Heart right ventricle (tissue), 16 donors: Measurements from ENCODE around the gene GFER. TPM values are rescaled to one million over a fixed set of nuclear protein-coding genes. Genes with fewer than 3 reads are reported as not detected.

Experiments used
- ATAC-seq, 8 donors: fragments of 200-7000 bp; cut with Tn5 transposase; one replicate each; pipeline ENCODE4 v1.9.1; 2020; ENCODE audit warnings: mild to moderate bottlenecking in 8 of 8, moderate library complexity in 8 of 8, moderate number of reproducible peaks in 1 of 8
- DNase-seq, 2 donors: peaks; one replicate each; pipeline ENCODE4 v3.0.0-alpha.2; 2020
- H3K27ac ChIP-seq, 10 donors: fragments of 200-600 bp; sonication (generic) in 2 of 10; one replicate each; pipeline versions ENCODE4 v1.5.0 to v1.8.0; 2020 to 2022; ENCODE audit warnings: mild to moderate bottlenecking in 3 of 10
- H3K27me3 ChIP-seq, 7 donors: fragments of 200-600 bp; one replicate each; pipeline ENCODE4 v1.8.0; 2021 to 2022; ENCODE audit warnings: mild to moderate bottlenecking in 2 of 7
- H3K36me3 ChIP-seq, 9 donors: fragments of 200-600 bp; sonication (generic) in 1 of 9; one replicate each; pipeline versions ENCODE4 v1.5.0 to v1.8.0; 2020 to 2022; ENCODE audit warnings: mild to moderate bottlenecking in 2 of 9
- H3K4me1 ChIP-seq, 9 donors: fragments of 200-600 bp; sonication (generic) in 1 of 9; one replicate each; pipeline versions ENCODE4 v1.5.0 to v1.8.0; 2020 to 2022; ENCODE audit warnings: mild to moderate bottlenecking in 4 of 9
- H3K4me3 ChIP-seq, 10 donors: fragments of 200-600 bp; sonication (generic) in 2 of 10; one replicate each; pipeline versions ENCODE4 v1.5.0 to v1.8.0; 2020 to 2022; ENCODE audit warnings: mild to moderate bottlenecking in 7 of 10, moderate library complexity in 2 of 10
- H3K9me3 ChIP-seq, 11 donors: fragments of 200-600 bp in 10 of 11; sonication (generic) in 2 of 11; one replicate each; pipeline versions ENCODE4 v1.5.0 to v1.8.0; 2013 to 2022; ENCODE audit warnings: mild to moderate bottlenecking in 2 of 11, control low read depth in 1 of 11, moderate library complexity in 1 of 11
- WGBS, 2 donors: extraction: QIAGEN DNeasy Blood & Tissue Kit; methylation state at CpG; one replicate each; pipeline ENCODE4 v1.1.7; 2013; ENCODE audit warnings: inconsistent platforms in 1 of 2; 5-methylcytosine and 5-hydroxymethylcytosine counted together
- intact Hi-C, 10 donors: fragments of 100-400 bp; cut with DNase I; formaldehyde crosslinking; loops; one replicate each; pipeline versions ENCODE4 v1.11.1 to v1.14.2; 2022
- polyA plus RNA-seq, 2 donors: library from polyadenylated mRNA; stranded (reverse); fragments of 200-250 nt; gene quantifications; one replicate each; pipeline ENCODE4 v1.2.3, GENCODE V29; 2013
- total RNA-seq, 10 donors: library from RNA; stranded (reverse); fragmentation: NEBNext Ultra II Directional in 3 of 10; extraction: Animal tissue kit (Norgen Biotek cat#: 25700) in 3 of 10; gene quantifications; one replicate each; pipeline versions ENCODE4 v1.2.1 to v1.2.4, GENCODE V29; 2021 to 2023
- TF ChIP-seq, protein P1 (sequence below), 9 donors: fragments of 200-600 bp; sonication (generic) in 2 of 9; IDR thresholded peaks; one replicate each; pipeline versions ENCODE4 v1.5.0 to v1.8.0; 2021 to 2022; ENCODE audit warnings: antibody characterized with exemption in 9 of 9, mild to moderate bottlenecking in 5 of 9, moderate library complexity in 1 of 9
- donor health status: Arrhythmogenic right ventricular cardiomyopathy.
- donor health status: ischemic (EF 13 %, LVEDD 7.1; RV severe dilation, severe dysfunction).
- donor health status: healthy with polysubstance abuse.
- donor health status: DM: no; HTN: yes; CAD: no.
- donor health status: DM: no; HTN: no; CAD: no.
- donor health status: ischemic (EF 25% LVEDD 6.9; RV normal size, moderate dysfunction).
- donor health status: ischemic (EF 25% LVEDD 5.7; RV mildly dilated, moderate dysfunction).
- donor health status: healthy.
- donor health status: DM: yes; HTN: yes; CAD: no.
- donor health status: Ischemic cardiomyopathy.
- donor health status: ischemic (EF 35%, LVEDD 5.7; RV mildly dilated, moderate dysfunction).
- donor health status: nonischemic (EF 11% LVEDD 7.7; RV severe dilation, severe dysfunction).
- donor health status: DM: yes; HTN: yes; CAD: no.
- donor health status: PGD.
- donor health status: ischemic (EF 29% LVEDD 5.4; RV normal size, mild dysfunction).
- donor health status: nonischemic (EF 23%, LVEDD 6.1; RV moderate dilation, normal function).

GFER gene
- total and polyA plus RNA-seq, 12 donors = 14.7 to 65.6 (median 24.8) TPM

GRCh38 chr16:1958715-1959268 is 25.2 kb upstream of the GFER start:
- peak in 3 of 8 donors; percentile 0 to 6 (median 2) for ATAC-seq

DNA sequence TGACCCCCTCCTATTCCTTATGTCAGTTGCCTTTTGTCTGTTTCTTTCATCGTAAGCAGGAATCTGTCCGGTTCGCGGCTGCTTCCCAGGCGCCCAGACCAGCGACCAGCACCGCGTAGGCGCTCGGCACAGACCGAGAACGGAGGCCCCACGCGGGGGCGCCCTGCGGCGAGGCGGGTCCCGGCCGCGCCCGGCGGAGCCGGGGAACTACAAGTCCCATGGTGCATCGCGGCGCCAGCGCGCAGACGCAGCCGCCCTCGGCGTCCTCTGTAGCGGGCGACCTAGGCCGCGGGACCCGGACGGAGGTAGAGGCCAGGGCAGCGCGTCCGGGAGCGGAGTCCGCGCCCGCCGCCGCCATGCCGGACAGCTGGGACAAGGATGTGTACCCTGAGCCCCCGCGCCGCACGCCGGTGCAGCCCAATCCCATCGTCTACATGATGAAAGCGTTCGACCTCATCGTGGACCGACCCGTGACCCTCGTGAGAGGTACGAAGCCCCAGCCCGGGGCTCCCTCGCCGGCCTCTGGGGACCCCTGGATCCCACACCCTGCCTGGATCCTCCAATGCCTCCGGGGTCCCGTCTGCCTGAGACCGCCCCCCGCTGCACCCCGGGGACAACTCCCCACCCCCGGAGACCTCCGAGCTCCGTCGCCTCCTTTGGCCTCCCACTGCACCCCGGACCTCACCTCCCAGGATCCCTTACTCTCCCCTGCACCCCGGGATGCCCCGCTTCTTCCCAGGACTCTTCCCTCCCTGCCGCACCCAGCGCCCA is 24.5 kb upstream of the GFER start, which contains the start of gene NDUFB10:
Gene NDUFB10 (plus strand): TSS at position 270 of the 771 bp plus-strand sequence. CDS start 87 bp downstream, at position 357.
- peaks cover 0 to 36% (median 30%) of the 10 kb centered on the region in 9 donors for H3K36me3 ChIP-seq
- peak within 1 kb of the TSS; percentile 88 to 98 (median 96) for H3K27ac ChIP-seq
- no peaks in the 10 kb centered on the region for H3K27me3 ChIP-seq
- DNase-seq (peak; percentile 93 to 97), ATAC-seq (peak; percentile 88 to 96 (median 92))
- H3K4me3 ChIP-seq = peak within 1 kb of the TSS; percentile 63 to 99 (median 96)
- WGBS, 2 donors = 1% methylated on average over 79 of the region's 79 CpGs
- peaks cover 6 to 52% (median 33%) of the 10 kb centered on the region in 9 donors for H3K4me1 ChIP-seq
- TF ChIP-seq, protein P1, sequence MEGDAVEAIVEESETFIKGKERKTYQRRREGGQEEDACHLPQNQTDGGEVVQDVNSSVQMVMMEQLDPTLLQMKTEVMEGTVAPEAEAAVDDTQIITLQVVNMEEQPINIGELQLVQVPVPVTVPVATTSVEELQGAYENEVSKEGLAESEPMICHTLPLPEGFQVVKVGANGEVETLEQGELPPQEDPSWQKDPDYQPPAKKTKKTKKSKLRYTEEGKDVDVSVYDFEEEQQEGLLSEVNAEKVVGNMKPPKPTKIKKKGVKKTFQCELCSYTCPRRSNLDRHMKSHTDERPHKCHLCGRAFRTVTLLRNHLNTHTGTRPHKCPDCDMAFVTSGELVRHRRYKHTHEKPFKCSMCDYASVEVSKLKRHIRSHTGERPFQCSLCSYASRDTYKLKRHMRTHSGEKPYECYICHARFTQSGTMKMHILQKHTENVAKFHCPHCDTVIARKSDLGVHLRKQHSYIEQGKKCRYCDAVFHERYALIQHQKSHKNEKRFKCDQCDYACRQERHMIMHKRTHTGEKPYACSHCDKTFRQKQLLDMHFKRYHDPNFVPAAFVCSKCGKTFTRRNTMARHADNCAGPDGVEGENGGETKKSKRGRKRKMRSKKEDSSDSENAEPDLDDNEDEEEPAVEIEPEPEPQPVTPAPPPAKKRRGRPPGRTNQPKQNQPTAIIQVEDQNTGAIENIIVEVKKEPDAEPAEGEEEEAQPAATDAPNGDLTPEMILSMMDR (IDR thresholded peaks at IDR 0.05) = peak; percentile 33 to 92 (median 76)
- H3K9me3 ChIP-seq = no peaks in the 10 kb centered on the region
- intact Hi-C loops = no loop called here

More at GRCh38 chr16:1958715-1959268, 25.2 kb upstream of the GFER start:
- DNase-seq = no peak
- 33 to 39% methylated on average over 14 of the region's 14 CpGs for WGBS, 2 donors
- intact Hi-C loops = no loop called here
- peak overlapping the region in 9 of 10 donors; percentile 88 to 98 (median 97) for H3K27ac ChIP-seq
- peaks cover 6 to 48% (median 33%) of the 10 kb centered on the region in 9 donors for H3K4me1 ChIP-seq
- peaks cover 0 to 35% (median 29%) of the 10 kb centered on the region in 9 donors for H3K36me3 ChIP-seq
- TF ChIP-seq, protein P1 (IDR thresholded peaks at IDR 0.05) = no peak
- H3K9me3 ChIP-seq = no peaks in the 10 kb centered on the region
- H3K4me3 ChIP-seq = peak overlapping the region in 9 of 10 donors; percentile 63 to 99 (median 96)
- no peaks in the 10 kb centered on the region for H3K27me3 ChIP-seq

GRCh38 chr16:1960665-1961630 is 23.0 kb upstream of the GFER start:
- Histone ChIP-seq H3K9me3 (no peaks in the 10 kb centered on the region), H3K4me1 (peaks cover 10 to 57% (median 40%) of the 10 kb centered on the region in 9 donors), H3K27ac (peak overlapping the region in 8 of 10 donors; percentile 88 to 98 (median 96)), H3K36me3 (peaks cover 0 to 36% (median 30%) of the 10 kb centered on the region in 9 donors), H3K27me3 (no peaks in the 10 kb centered on the region), H3K4me3 (peak overlapping the region in 9 of 10 donors; percentile 63 to 99 (median 96))
- DNase-seq (no peak), ATAC-seq (no peak)
- TF ChIP-seq, protein P1 (IDR thresholded peaks at IDR 0.05) = no peak
- intact Hi-C loops = no loop called here
- 49 to 53% methylated on average over 20 of the region's 20 CpGs for WGBS, 2 donors
